Testis (tissue), 3 donors: Measurements from ENCODE around the gene JAKMIP2. TPM values are rescaled to one million over a fixed set of nuclear protein-coding genes. Genes with fewer than 3 reads are reported as not detected.

Source experiments
- DNase-seq: peaks from one replicate; pipeline ENCODE4 v3.0.0-alpha.2; 2019
- H3K27ac ChIP-seq, 2 donors: fragments of 200-600 bp; sonication (generic); one replicate each; pipeline ENCODE4 v1.5.1; 2019
- H3K27me3 ChIP-seq: fragments of 200-600 bp; sonication (generic); one replicate; pipeline ENCODE4 v1.5.1; 2019
- H3K36me3 ChIP-seq: fragments of 200-600 bp; sonication (generic); one replicate; pipeline ENCODE4 v1.5.1; 2017; ENCODE audit warnings: low read depth; ENCODE audit errors: missing control alignments
- H3K4me1 ChIP-seq: fragments of 200-600 bp; sonication (generic); one replicate; pipeline ENCODE4 v1.5.1; 2019
- H3K4me3 ChIP-seq, 2 donors: fragments of 200-600 bp; sonication (generic); one replicate each; pipeline ENCODE4 v1.5.1; 2017 to 2019
- H3K9me3 ChIP-seq: fragments of 200-600 bp; sonication (generic); one replicate; pipeline ENCODE4 v1.5.1; 2017
- POLR2A ChIP-seq: fragments of 450-650 bp; IDR thresholded peaks from one replicate; pipeline ENCODE4 v1.6.1; 2017; ENCODE audit warnings: antibody characterized with exemption, mild to moderate bottlenecking, moderate library complexity
- WGBS, 2 donors: methylation state at CpG; one replicate each; pipeline ENCODE4 v1.1.5; 2018; 5-methylcytosine and 5-hydroxymethylcytosine counted together
- intact Hi-C: fragments of 100-400 bp; cut with DNase I; formaldehyde crosslinking; loops from one replicate; pipeline ENCODE4 v1.15.1; 2023; ENCODE audit warnings: low total_unique reads
- polyA plus RNA-seq: library from polyadenylated mRNA; stranded (reverse); fragments of 350-450 nt; fragmentation: Illumina TruSeq; extraction: RNeasy Lipid Tissue Mini Kit (QIAGEN cat#74804); gene quantifications from one replicate; pipeline ENCODE4 v1.2.3, GENCODE V29; 2014; ENCODE audit warnings: low read depth, low replicate concordance; ENCODE audit not compliant: insufficient read depth
- total RNA-seq, 2 donors: library from RNA; depleted of rRNA; stranded (reverse); fragments of >200 nt; gene quantifications; one replicate each; pipeline ENCODE4 v1.2.3, GENCODE V29; 2016
- TF ChIP-seq, protein P1 (sequence below), 3 experiments: fragments of 450-650 bp in 2 of 3; fragments of 200-600 bp in 1 of 3; sonication (generic) in 1 of 3; IDR thresholded peaks; one replicate each; pipeline ENCODE4 v1.5.1; 2016 to 2019; ENCODE audit warnings: antibody characterized with exemption in 3 of 3, mild to moderate bottlenecking in 2 of 3, moderate library complexity in 1 of 3

JAKMIP2 gene
- total and polyA plus RNA-seq, 3 donors from 2014 or later: 1.7 to 7.7 (median 3.4) TPM

DNA sequence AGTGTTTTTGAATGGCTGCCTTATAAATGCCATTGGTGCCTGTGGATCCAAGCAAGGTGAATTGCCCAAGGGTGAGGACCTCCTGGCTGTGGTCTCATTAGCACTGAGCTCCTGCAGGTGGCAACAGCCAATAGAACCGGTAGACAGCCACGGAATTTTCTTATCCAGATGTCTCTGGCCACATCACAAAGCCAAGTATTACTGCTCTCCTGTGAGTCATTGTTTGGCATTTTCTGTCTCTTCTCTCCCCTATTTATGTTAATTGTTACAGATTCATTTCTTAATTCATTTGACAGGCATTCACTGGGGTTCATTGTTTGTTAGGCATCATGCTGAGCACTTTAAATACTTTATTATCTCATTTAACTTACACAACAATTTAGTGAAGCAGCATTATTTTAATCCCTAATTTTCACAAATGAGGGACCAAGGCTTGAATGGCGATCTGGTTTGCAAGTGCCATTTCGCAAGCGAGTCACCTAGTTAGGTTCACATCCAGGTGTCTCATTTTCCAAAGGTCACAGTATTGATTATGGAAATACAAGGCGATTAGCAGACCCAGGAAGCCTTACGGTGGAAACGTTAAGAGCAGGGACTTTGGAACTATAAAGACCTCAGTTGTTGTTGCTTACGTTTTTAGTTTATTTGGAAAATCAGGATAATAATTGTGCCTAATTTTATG is 214.5 kb downstream of the JAKMIP2 start:
- Histone ChIP-seq H3K9me3 (no peaks in the 10 kb centered on the region), H3K4me1 (no peaks in the 10 kb centered on the region), H3K4me3 (no peak overlapping the region), H3K36me3 (no peaks in the 10 kb centered on the region), H3K27me3 (no peaks in the 10 kb centered on the region), H3K27ac (no peak overlapping the region)
- DNase-seq: no peak
- intact Hi-C loops: no loop called here
- TF ChIP-seq, protein P1, sequence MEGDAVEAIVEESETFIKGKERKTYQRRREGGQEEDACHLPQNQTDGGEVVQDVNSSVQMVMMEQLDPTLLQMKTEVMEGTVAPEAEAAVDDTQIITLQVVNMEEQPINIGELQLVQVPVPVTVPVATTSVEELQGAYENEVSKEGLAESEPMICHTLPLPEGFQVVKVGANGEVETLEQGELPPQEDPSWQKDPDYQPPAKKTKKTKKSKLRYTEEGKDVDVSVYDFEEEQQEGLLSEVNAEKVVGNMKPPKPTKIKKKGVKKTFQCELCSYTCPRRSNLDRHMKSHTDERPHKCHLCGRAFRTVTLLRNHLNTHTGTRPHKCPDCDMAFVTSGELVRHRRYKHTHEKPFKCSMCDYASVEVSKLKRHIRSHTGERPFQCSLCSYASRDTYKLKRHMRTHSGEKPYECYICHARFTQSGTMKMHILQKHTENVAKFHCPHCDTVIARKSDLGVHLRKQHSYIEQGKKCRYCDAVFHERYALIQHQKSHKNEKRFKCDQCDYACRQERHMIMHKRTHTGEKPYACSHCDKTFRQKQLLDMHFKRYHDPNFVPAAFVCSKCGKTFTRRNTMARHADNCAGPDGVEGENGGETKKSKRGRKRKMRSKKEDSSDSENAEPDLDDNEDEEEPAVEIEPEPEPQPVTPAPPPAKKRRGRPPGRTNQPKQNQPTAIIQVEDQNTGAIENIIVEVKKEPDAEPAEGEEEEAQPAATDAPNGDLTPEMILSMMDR (IDR thresholded peaks at IDR 0.05): no peak
- no peak for TF ChIP-seq POLR2A
- WGBS, 2 donors: 72 to 76% methylated on average over 9 of the region's 9 CpGs

GRCh38 chr5:147565524-147565923 is 217.0 kb downstream of the JAKMIP2 start:
- TF ChIP-seq POLR2A: no peak
- TF ChIP-seq, protein P1 (IDR thresholded peaks at IDR 0.05): no peak
- Histone ChIP-seq H3K27me3 (no peaks in the 10 kb centered on the region), H3K4me3 (no peak overlapping the region), H3K36me3 (no peaks in the 10 kb centered on the region), H3K9me3 (no peaks in the 10 kb centered on the region), H3K27ac (no peak overlapping the region), H3K4me1 (no peaks in the 10 kb centered on the region)
- 90 to 91% methylated on average over 1 of the region's 1 CpG for WGBS, 2 donors
- intact Hi-C loops: no loop called here
- no peak for DNase-seq

GRCh38 chr5:147564124-147564486 is 218.4 kb downstream of the JAKMIP2 start:
- Histone ChIP-seq H3K4me1 (no peaks in the 10 kb centered on the region), H3K9me3 (no peaks in the 10 kb centered on the region), H3K27ac (no peak overlapping the region), H3K36me3 (no peaks in the 10 kb centered on the region), H3K27me3 (no peaks in the 10 kb centered on the region), H3K4me3 (no peak overlapping the region)
- 83 to 85% methylated on average over 3 of the region's 3 CpGs for WGBS, 2 donors
- intact Hi-C loops: no loop called here
- TF ChIP-seq, protein P1 (IDR thresholded peaks at IDR 0.05): no peak
- DNase-seq: no peak

DNA sequence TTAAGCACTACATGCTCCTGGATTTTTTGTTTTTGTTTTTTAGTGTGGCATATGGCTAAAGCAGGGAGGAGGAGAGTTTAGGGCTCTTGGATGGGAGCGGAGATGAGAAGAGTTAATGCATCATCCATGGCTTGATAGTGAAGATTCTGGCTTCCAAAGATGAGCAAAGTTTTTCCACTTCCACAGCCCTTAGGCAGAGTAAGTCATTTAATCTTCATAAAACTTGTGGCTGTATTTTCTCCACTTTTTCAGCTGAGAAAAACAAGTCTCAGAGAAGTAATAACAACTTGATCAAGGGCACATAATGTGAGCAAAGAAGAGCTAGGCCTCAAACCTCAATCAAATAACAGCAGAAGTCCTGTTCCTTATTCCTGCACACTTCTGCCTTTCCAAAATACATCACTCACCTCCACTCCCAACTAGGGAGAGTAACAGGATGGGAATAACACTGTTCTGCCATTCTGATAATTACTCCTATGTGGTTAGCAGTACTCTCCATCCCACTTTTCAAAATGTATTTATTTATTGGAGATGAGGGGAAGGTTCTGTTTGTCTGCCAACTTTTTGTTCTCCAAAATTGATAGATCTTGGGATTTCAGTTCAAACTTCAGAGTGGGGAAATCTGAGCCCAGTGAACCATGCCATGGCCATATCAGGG is 218.9 kb downstream of the JAKMIP2 start:
- no peak overlapping the region for H3K4me3 ChIP-seq
- no peaks in the 10 kb centered on the region for H3K4me1 ChIP-seq
- no peaks in the 10 kb centered on the region for H3K36me3 ChIP-seq
- no peaks in the 10 kb centered on the region for H3K27me3 ChIP-seq
- 90 to 93% methylated on average over 1 of the region's 1 CpG for WGBS, 2 donors
- H3K27ac ChIP-seq: no peak overlapping the region
- TF ChIP-seq, protein P1 (IDR thresholded peaks at IDR 0.05): no peak
- no peak for TF ChIP-seq POLR2A
- intact Hi-C loops: no loop called here
- DNase-seq: no peak
- no peaks in the 10 kb centered on the region for H3K9me3 ChIP-seq

DNA sequence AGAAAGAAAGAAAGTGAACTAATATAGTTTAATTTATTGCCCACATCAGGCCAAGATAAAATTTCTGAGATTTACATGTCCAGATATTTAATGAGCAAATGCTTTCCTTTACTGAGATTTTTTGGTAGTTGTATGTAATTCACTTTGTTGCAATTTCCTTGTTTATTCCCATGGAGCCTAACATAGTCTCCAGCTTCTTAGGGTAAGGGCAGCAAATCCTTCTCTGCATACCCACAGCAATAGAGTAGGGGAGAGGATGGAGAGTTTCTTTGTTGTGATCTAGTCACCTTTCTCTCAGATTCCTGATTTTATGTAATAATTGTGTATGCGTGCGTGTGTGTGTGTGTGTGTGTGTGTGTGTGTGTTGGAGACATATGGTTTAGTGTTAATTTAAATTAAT is 221.1 kb downstream of the JAKMIP2 start:
- Histone ChIP-seq H3K36me3 (no peaks in the 10 kb centered on the region), H3K9me3 (no peaks in the 10 kb centered on the region), H3K4me3 (no peak overlapping the region), H3K27ac (peak overlapping the region in 1 of 2 donors; percentile 43), H3K27me3 (no peaks in the 10 kb centered on the region), H3K4me1 (no peaks in the 10 kb centered on the region)
- WGBS, 2 donors: 92 to 97% methylated on average over 2 of the region's 2 CpGs
- no peak for DNase-seq
- TF ChIP-seq, protein P1 (IDR thresholded peaks at IDR 0.05): no peak
- TF ChIP-seq POLR2A: no peak
- intact Hi-C loops: no loop called here
